DOHH2 (cell line): ENCODE measurements around the gene C22orf15.

Experiments
- CTCF ChIP-seq: fragments of 200-600 bp; sonication (generic); IDR thresholded peaks from one replicate; pipeline ENCODE4 v1.5.1; 2014; ENCODE audit warnings: antibody characterized with exemption, mild to moderate bottlenecking, low read depth, low read length; ENCODE audit not compliant: poor library complexity, severe bottlenecking
- EZH2phosphoT487 ChIP-seq: fragments of 200-600 bp; sonication (generic); IDR thresholded peaks from 2 replicates; pipeline ENCODE4 v1.6.1; 2017; ENCODE audit warnings: borderline replicate concordance, mild to moderate bottlenecking, antibody characterized with exemption, low read length, moderate library complexity, mixed read lengths

- TF ChIP-seq CTCF: no peak
- TF ChIP-seq EZH2phosphoT487: no peak
Observed at GRCh38 chr22:23778577-23778900, 15.7 kb downstream of the C22orf15 start.
